ENCODE data around the gene XPNPEP2. TPM values are rescaled to one million over a fixed set of nuclear protein-coding genes. Genes with fewer than 3 reads are reported as not detected.

The XPNPEP2 gene
- total RNA-seq, 2 donors from 2014 or later: 2.7 to 4.2 TPM

- H3K4me3 ChIP-seq: no peak overlapping the region
- DNase-seq (ENCODE audit: low spot score) (no peak), ATAC-seq (ENCODE audit: insufficient number of reproducible peaks, low FRiP score, low read depth) (no peak)
- no peaks in the 10 kb centered on the region for H3K4me1 ChIP-seq (ENCODE audit: control insufficient read depth in 1 of 2, low read depth in 2 of 2)
- no peak for TF ChIP-seq CTCF (IDR thresholded peaks at IDR 0.05)
- no peaks in the 10 kb centered on the region for H3K27me3 ChIP-seq (replicated peaks; ENCODE audit: insufficient read depth)
- H3K27ac ChIP-seq: no peak overlapping the region
- H3K9me3 ChIP-seq: no peaks in the 10 kb centered on the region
- no peaks in the 10 kb centered on the region for H3K36me3 ChIP-seq
These were observed 19.5 kb upstream of the XPNPEP2 start for GRCh38 chrX:129719268-129719667.

- DNase-seq (ENCODE audit: low spot score) (no peak), ATAC-seq (ENCODE audit: insufficient number of reproducible peaks, low FRiP score, low read depth) (no peak)
- Histone ChIP-seq H3K27ac (no peak overlapping the region), H3K4me3 (no peak overlapping the region), H3K4me1 (ENCODE audit: control insufficient read depth in 1 of 2, low read depth in 2 of 2) (no peaks in the 10 kb centered on the region), H3K9me3 (no peaks in the 10 kb centered on the region), H3K36me3 (no peaks in the 10 kb centered on the region), H3K27me3 (replicated peaks; ENCODE audit: insufficient read depth) (no peaks in the 10 kb centered on the region)
- no peak for TF ChIP-seq CTCF (IDR thresholded peaks at IDR 0.05)
These were observed 18.7 kb upstream of the XPNPEP2 start for GRCh38 chrX:129719931-129720530.

- TF ChIP-seq CTCF (IDR thresholded peaks at IDR 0.05): no peak
- Histone ChIP-seq H3K4me1 (ENCODE audit: control insufficient read depth in 1 of 2, low read depth in 2 of 2) (no peaks in the 10 kb centered on the region), H3K36me3 (no peaks in the 10 kb centered on the region), H3K27ac (no peak overlapping the region), H3K4me3 (no peak overlapping the region), H3K9me3 (no peaks in the 10 kb centered on the region), H3K27me3 (replicated peaks; ENCODE audit: insufficient read depth) (no peaks in the 10 kb centered on the region)
- no peak for DNase-seq (ENCODE audit: low spot score)
- ATAC-seq (ENCODE audit: insufficient number of reproducible peaks, low FRiP score, low read depth): no peak
These were observed 18.0 kb upstream of the XPNPEP2 start for GRCh38 chrX:129720741-129721140.

- Histone ChIP-seq H3K9me3 (no peaks in the 10 kb centered on the region), H3K4me3 (no peak overlapping the region), H3K27me3 (replicated peaks; ENCODE audit: insufficient read depth) (no peaks in the 10 kb centered on the region), H3K4me1 (ENCODE audit: control insufficient read depth in 1 of 2, low read depth in 2 of 2) (no peaks in the 10 kb centered on the region), H3K27ac (no peak overlapping the region), H3K36me3 (no peaks in the 10 kb centered on the region)
- DNase-seq (ENCODE audit: low spot score) (no peak), ATAC-seq (ENCODE audit: insufficient number of reproducible peaks, low FRiP score, low read depth) (no peak)
- TF ChIP-seq CTCF (IDR thresholded peaks at IDR 0.05): no peak
These were observed 17.4 kb upstream of the XPNPEP2 start for GRCh38 chrX:129721414-129721813.

- H3K4me1 ChIP-seq (ENCODE audit: control insufficient read depth in 1 of 2, low read depth in 2 of 2): no peaks in the 10 kb centered on the region
- no peaks in the 10 kb centered on the region for H3K27me3 ChIP-seq (replicated peaks; ENCODE audit: insufficient read depth)
- ATAC-seq (ENCODE audit: insufficient number of reproducible peaks, low FRiP score, low read depth): no peak
- TF ChIP-seq CTCF (IDR thresholded peaks at IDR 0.05): no peak
- no peaks in the 10 kb centered on the region for H3K9me3 ChIP-seq
- no peak overlapping the region for H3K4me3 ChIP-seq
- no peak overlapping the region for H3K27ac ChIP-seq
- no peak for DNase-seq (ENCODE audit: low spot score)
- no peaks in the 10 kb centered on the region for H3K36me3 ChIP-seq
These were observed 16.9 kb upstream of the XPNPEP2 start for GRCh38 chrX:129721870-129722269.
